ENCODE results near the gene HELQ. TPM values are rescaled to one million over a fixed set of nuclear protein-coding genes. Genes with fewer than 3 reads are reported as not detected.
"Not testable (repeated sequence)": the region's sequence is repeated elsewhere in the genome, so short reads cannot be mapped to it uniquely, and the experiment has no call there.

Gene HELQ
- total RNA-seq, 2 experiments from 2014 or later: 9.3 to 10.4 TPM

- ChIA-PET CTCF (interaction anchor here (1.0 to 2.0 kb wide), 3 partner anchors 8 to 146 kb away, joined by 4 to 9 read pairs (median 7); no protein-coding TSS in a partner anchor), POLR2A (interaction anchor here (1.4 kb wide), 1 partner anchor 12 kb away, joined by 5 read pairs; no protein-coding TSS in a partner anchor)
- Mint-ChIP-seq H3K36me3 (ENCODE audit: low read depth) (no peaks in the 10 kb centered on the region), H3K27me3 (no peaks in the 10 kb centered on the region), H3K27ac (no peak overlapping the region), H3K4me3 (no peak overlapping the region), H3K4me1 (ENCODE audit: low read depth) (no peaks in the 10 kb centered on the region), H3K9me3 (no peaks in the 10 kb centered on the region)
- no peak for TF ChIP-seq CTCF (IDR thresholded peaks at IDR 0.05)
- no peak for ATAC-seq
- intact Hi-C loops (cut with micrococcal nuclease): no loop called here
- no peak for DNase-seq
These were observed 42.6 kb upstream of the HELQ start for GRCh38 chr4:83498187-83498586.

- H3K27ac Mint-ChIP-seq; H3K9me3 Mint-ChIP-seq; DNase-seq; H3K4me3 Mint-ChIP-seq; H3K27me3 Mint-ChIP-seq; H3K4me1 Mint-ChIP-seq (ENCODE audit: low read depth); intact Hi-C loops (cut with micrococcal nuclease); H3K36me3 Mint-ChIP-seq (ENCODE audit: low read depth); ATAC-seq; POLR2A ChIA-PET: not testable (repeated sequence)
- CTCF ChIA-PET: interaction anchor here (1.1 to 2.0 kb wide), 3 partner anchors 12 to 148 kb away, joined by 3 to 9 read pairs (median 3); no protein-coding TSS in a partner anchor
These were observed 40.7 kb upstream of the HELQ start for GRCh38 chr4:83496085-83496917.

- POLR2A ChIA-PET: no interaction called here
- intact Hi-C loops (cut with micrococcal nuclease): no loop called here
- ATAC-seq: peak; percentile 75
- Mint-ChIP-seq H3K36me3 (ENCODE audit: low read depth) (no peaks in the 10 kb centered on the region), H3K4me3 (no peak overlapping the region), H3K27ac (no peak overlapping the region), H3K4me1 (ENCODE audit: low read depth) (peaks cover 7% of the 10 kb centered on the region), H3K27me3 (no peaks in the 10 kb centered on the region), H3K9me3 (no peaks in the 10 kb centered on the region)
- CTCF ChIA-PET: interaction anchor here (0.7 to 3.5 kb wide), 14 partner anchors 9 to 161 kb away, joined by 3 to 23 read pairs (median 4); no protein-coding TSS in a partner anchor
- TF ChIP-seq CTCF (IDR thresholded peaks at IDR 0.05): peak; percentile 95
- DNase-seq: peak; percentile 19
These were observed 35.3 kb upstream of the HELQ start for GRCh38 chr4:83490876-83491450.

- CTCF ChIA-PET: interaction anchor here (0.9 to 3.5 kb wide), 6 partner anchors 9 to 154 kb away, joined by 3 to 23 read pairs (median 5); no protein-coding TSS in a partner anchor
- no peak for DNase-seq
- ATAC-seq: no peak
- intact Hi-C loops (cut with micrococcal nuclease): no loop called here
- no peak overlapping the region for H3K27ac Mint-ChIP-seq
- POLR2A ChIA-PET: no interaction called here
- H3K4me3 Mint-ChIP-seq: no peak overlapping the region
- H3K4me1 Mint-ChIP-seq (ENCODE audit: low read depth): peaks cover 12% of the 10 kb centered on the region
- H3K27me3 Mint-ChIP-seq: no peaks in the 10 kb centered on the region
- no peaks in the 10 kb centered on the region for H3K36me3 Mint-ChIP-seq (ENCODE audit: low read depth)
- TF ChIP-seq CTCF (IDR thresholded peaks at IDR 0.05): no peak
- H3K9me3 Mint-ChIP-seq: no peaks in the 10 kb centered on the region
These were observed 34.2 kb upstream of the HELQ start for GRCh38 chr4:83489711-83490326.

DNA sequence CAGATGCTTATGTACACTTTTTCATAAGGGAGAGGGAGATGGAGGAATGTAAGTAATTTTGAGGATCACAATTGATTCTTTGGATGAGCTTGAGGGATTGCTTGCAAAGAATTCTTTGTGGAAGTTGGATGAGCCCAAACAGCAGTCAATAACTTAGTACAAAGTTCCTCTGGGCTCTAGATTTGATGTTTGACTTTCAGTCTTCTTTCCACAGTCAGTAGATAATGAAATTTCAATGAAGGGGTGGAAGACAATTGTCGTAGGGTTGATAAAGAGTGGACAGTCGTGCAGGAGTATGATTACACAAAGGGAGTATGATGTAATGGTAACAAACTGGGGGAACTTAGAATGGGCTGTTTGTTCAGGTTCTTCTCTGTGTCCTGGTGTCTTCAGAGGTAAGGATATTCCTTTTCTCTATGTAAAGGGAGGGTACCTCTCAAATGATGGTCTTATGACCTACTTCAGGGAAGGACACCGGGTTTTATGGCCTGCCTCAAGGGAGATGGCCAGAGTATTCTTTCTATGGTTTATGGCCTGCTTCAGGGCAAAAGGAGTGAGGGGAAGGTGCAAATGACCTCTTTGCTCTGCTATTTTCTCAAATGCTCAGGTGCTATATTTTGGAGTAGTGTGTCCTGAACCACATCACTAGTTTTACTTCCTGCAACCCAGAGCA is 31.0 kb upstream of the HELQ start:
- Mint-ChIP-seq H3K36me3 (ENCODE audit: low read depth) (no peaks in the 10 kb centered on the region), H3K4me1 (ENCODE audit: low read depth) (peaks cover 20% of the 10 kb centered on the region), H3K4me3 (no peak overlapping the region), H3K27ac (peak overlapping the region; percentile 37), H3K27me3 (no peaks in the 10 kb centered on the region), H3K9me3 (no peaks in the 10 kb centered on the region)
- CTCF ChIA-PET: interaction anchor here (1.6 to 1.7 kb wide), 2 partner anchors 23 to 153 kb away, joined by 4 to 5 read pairs; no protein-coding TSS in a partner anchor
- intact Hi-C loops (cut with micrococcal nuclease): no loop called here
- ATAC-seq: no peak
- DNase-seq: no peak
- POLR2A ChIA-PET: interaction anchor here (1.2 kb wide), 1 partner anchor 11 kb away, joined by 5 read pairs; no protein-coding TSS in a partner anchor
- TF ChIP-seq CTCF (IDR thresholded peaks at IDR 0.05): no peak
